ENCODE measurements around the gene P4HB.

DNA sequence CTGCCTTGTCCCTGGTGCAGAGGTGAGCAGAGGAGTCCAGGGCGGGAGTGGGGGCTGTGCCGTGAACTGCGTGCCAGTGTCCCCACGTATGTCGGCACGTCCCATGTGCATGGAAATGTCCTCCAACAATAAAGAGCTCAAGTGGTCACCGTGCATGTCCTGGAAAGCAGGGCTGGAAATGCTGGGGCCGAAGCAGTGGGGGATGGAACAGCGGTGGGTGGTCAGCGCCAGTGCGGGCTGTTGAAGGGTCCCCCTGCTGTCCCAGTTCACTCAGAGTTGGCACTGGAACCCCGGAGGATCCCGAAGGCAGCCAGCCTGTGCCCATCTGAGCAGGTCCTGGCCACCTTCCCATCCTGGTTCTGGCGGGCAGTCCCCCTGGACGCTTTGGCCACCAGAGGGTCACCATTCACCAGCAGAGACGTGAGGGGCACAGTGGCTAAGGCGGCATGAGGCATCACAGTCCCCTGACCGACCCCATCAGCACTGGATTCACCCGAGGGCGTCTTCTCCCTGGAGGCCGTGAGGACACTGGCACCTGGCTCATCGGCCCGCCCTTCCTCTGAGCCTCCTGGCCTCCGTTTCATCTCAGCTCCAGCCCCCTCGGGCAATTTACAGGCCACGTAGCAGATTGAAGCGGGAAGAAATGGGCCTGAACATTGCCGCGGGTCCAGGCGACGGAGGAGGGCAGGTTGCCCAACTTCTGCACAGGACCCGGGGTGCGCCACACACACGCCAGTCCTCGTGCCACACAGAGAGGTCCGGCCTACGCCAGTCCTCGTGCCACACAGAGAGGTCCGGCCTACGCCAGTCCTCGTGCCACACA, 46.3 kb downstream of the P4HB start:
- TF ChIP-seq CTCF (IDR thresholded peaks at IDR 0.05; ENCODE audit: low read length), result no peak
- no peak for TF ChIP-seq EZH2 (optimal IDR thresholded peaks at IDR 0.05; ENCODE audit: low read depth, low read length)
